Measurements from ENCODE around the gene ELK3.

Gene ELK3

GRCh38 chr12:96237465-96238077, 43.4 kb downstream of the ELK3 start:
- DNase-seq, result no peak

- DNase-seq, result no peak
Observed at GRCh38 chr12:96238336-96239047, 44.3 kb downstream of the ELK3 start.

- DNase-seq, result no peak
Observed at GRCh38 chr12:96239711-96240635, 45.8 kb downstream of the ELK3 start.

- no peak for DNase-seq
Observed at GRCh38 chr12:96240656-96241055, 46.5 kb downstream of the ELK3 start.

GRCh38 chr12:96241431-96241830, 47.3 kb downstream of the ELK3 start:
- no peak for DNase-seq

GRCh38 chr12:96241846-96242256, 47.7 kb downstream of the ELK3 start:
- DNase-seq, result peak; percentile 18

- no peak for DNase-seq
Observed at GRCh38 chr12:96242597-96242996, 48.4 kb downstream of the ELK3 start.

GRCh38 chr12:96244826-96245225, 50.7 kb downstream of the ELK3 start:
- DNase-seq, result no peak

GRCh38 chr12:96246926-96247505, 52.8 kb downstream of the ELK3 start:
- DNase-seq, result no peak

GRCh38 chr12:96247563-96247962, 53.4 kb downstream of the ELK3 start:
- DNase-seq, result no peak

GRCh38 chr12:96248136-96248931, 54.2 kb downstream of the ELK3 start:
- no peak for DNase-seq

GRCh38 chr12:96249196-96250118, 55.3 kb downstream of the ELK3 start:
- no peak for DNase-seq

GRCh38 chr12:96250119-96250685, 56.0 kb downstream of the ELK3 start:
- DNase-seq, result no peak

- DNase-seq, result no peak
Observed at GRCh38 chr12:96255077-96255476, 60.9 kb downstream of the ELK3 start.

GRCh38 chr12:96256672-96257361, 62.6 kb downstream of the ELK3 start:
- no peak for DNase-seq

GRCh38 chr12:96257550-96258103, 63.5 kb downstream of the ELK3 start:
- no peak for DNase-seq

- DNase-seq, result no peak
Observed at GRCh38 chr12:96258104-96258961, 64.2 kb downstream of the ELK3 start.

GRCh38 chr12:96260231-96260630, 66.1 kb downstream of the ELK3 start:
- DNase-seq, result no peak

GRCh38 chr12:96260644-96261043, 66.5 kb downstream of the ELK3 start:
- DNase-seq, result no peak

All from NCI-H1436 (cell line).